ENCODE measurements around the gene WDR70.
"Not testable (repeated sequence)": the region's sequence is repeated elsewhere in the genome, so short reads cannot be mapped to it uniquely, and the experiment has no call there.

Gene WDR70

DNA sequence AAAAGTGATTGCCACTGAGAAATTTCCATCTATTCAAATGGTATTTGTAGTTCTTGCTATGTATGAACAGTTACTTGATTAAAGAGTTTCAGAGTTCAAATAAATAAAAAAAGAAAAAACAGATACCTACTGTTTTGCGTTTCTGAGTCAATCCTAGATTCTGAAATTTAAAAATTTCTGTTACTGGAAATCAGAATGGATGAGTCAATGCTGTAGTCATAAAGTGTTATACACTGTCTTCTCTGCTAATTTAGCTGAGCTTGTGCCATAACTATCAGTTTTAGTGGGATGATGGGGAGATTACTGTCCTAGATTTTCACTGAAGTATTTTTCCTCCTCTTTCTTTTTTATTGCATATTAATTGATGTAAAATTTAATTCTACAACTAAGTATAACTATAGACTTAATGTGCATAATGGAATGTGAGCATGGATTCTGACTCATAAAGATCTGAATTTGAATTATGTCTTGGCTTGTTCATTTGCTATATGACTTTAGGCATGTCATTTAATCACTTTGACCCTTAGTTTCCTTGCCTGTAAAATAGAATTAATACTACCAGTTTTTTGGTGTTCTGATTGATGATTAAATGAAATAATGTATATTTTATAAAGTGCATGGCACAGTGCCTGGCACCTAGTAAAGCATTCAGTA is 75.4 kb downstream of the WDR70 start:
- DNase-seq = not testable (repeated sequence)

DNA sequence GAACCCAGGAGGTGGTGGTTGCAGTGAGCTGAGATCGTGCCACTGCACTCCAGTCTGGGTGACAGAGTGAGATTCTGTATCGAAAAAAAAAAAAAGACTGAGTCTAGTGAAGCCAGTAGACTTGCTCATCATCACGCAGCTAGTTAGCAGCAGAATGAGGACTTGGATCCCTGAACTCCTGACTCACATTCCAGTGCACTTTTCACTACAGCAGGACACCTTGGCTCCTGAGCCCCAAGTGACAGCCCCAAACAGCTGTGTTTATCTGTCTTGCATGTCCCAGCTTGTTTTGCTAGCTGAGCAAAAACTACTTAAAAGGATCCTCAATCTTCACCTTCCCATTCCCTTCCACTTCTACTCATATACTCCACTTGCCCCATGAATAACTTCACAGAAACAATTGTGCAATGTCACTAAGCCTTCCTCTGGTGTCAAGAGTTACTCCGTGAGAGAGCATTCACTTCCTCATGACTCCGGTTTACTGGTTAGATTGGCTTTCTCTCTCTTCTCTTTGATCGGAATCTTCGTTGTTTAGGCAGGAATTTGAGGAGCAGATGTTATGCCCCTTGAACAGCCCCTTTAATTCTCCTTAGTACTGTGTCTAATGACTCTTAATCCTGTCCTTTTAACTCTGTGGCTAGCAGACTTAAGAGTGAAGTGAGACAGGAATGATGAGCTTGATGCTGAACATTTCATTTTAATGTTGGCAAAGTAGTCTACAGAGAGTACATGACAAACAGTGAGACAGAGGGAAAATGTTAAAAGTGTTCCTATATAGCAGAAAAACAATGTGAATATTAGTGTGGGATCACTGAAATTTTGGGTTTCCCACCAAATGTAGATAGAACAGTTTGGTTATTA is 84.3 kb downstream of the WDR70 start:
- DNase-seq = not testable (repeated sequence)

DNA sequence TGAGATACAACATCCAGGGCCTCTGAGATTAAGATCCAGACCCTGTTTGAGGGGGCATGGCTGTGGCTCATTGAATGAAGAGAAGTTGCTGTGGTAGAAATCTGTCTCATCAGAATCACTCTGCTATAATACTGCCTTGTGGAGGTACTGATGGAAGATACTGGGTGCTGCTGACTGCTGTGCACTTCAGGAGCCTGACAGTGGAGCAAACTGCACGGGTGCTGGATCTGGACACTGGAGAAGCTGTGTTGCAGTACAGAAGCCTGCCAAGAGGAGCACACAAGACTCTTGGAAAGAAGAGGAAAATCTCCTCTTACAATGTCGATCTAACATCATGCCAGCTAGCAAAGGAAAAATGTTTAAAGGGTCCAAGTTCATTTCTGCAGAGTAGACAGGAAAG is 85.5 kb downstream of the WDR70 start:
- peak; percentile 2 for DNase-seq

DNA sequence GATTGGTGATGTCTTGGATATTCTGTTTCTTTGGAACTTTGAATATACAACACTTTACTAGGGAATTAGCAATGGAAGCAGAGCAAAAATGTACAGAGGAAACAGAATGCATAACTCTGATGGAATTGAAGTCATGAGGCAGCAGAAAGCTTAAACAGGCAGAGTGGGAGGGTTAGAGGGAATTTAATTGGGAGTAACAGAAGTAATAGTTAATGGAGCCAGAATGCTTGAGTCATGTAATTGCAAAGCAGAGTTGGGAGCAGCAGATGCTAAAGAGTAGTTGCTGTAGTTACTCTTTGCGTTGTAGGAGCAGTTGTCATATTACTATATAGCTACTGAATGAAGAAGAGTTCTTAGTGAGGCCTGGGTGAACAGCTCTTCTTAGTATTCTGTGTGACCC is 90.3 kb downstream of the WDR70 start:
- DNase-seq = not testable (repeated sequence)

DNA sequence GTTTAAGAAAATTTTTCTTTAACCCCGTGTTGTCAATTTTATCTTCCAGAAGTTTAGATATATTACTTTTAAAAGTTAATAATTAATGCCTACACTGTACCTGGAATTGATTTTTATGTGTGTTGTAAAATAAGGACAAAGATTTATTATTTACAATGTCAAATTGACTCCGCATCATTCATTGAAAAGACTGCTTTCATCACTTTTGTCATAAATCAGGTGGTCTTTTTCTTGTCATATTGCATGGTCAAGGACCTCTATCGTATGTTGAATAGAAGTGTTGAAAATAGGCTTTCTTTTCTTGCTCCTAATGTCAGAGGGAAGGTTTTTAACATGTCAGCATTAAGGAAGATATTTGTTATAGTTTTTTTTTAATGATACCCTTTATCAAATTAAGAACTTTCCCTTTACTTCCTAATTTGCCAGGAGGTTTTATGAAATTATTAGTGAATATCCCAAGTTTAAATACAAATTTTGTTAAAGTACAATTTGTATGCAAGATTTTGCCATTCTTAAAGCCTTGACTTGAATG is 92.6 kb downstream of the WDR70 start:
- DNase-seq = no peak

DNA sequence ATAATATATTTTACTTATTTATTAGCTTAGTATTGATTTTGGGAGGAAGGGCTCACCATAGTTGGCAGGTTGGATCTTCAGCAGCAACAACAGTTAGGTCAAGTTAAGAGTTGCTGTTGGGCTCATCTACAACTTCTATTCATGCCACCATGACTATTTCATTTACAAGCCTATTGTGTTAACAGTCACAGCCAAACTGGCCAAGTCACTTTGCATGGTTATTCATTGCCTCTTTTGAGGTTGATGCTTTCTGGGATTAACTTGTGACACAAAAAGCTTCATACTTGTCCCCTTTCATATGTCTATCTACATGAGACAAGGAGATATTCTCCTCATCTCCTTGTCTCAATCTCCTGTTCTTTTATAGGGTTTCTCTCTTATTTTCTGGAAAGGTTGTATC is 98.3 kb downstream of the WDR70 start:
- DNase-seq = no peak

DNA sequence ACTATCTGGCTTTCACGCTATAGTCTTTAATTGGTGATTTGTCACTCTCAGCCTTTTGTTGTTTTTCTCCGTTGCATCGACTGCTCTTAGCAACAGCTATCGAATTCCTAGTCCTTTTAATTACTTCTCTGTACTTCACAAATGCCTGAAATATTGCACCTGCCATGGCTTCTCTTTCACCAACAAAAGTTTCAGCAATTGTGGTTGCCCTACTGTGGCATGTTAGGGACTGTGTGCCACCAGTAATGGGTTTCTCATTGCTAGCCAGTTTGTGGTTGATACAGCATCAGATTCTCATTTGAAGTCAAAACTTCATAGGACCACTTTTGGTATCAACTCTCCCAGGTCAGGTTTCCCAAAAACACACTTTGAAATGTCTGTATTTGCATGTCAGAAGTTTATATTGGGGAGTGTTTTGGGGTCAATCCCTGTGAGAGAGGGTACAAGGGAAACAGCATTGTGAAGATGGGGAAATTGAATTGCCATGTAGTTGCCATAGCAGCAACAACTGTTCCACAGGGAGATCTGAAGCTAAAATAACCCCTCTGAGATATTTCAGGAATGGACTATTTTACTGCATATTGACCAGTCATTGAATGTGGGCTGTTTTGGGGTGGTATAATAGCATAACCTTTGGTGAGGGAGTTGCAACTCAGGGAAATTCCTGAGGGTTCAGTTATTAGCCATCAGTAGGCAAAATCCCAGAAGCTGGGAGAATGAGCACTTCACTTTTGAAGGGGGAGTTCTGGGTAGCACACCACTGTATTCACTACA is 99.2 kb downstream of the WDR70 start:
- DNase-seq = no peak

DNA sequence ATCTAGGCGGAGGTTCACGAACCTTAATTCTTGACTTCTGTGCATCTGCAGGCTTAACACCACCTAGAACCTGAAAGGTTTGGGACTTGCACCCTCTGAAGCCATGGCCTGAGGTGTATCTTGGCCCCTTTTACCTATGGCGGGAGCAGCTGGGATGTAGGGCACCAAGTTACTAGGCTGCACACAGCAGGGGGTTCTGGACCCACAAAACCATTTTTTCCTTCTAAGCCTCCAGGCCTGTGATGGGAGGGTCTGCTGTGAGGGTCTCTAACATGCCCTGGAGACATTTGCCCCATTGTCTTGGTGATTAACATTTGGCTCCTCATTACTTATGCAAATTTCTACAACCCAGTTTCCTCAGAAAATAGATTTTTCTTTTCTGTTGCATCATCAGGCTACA is 102.3 kb downstream of the WDR70 start:
- not testable (repeated sequence) for DNase-seq

DNA sequence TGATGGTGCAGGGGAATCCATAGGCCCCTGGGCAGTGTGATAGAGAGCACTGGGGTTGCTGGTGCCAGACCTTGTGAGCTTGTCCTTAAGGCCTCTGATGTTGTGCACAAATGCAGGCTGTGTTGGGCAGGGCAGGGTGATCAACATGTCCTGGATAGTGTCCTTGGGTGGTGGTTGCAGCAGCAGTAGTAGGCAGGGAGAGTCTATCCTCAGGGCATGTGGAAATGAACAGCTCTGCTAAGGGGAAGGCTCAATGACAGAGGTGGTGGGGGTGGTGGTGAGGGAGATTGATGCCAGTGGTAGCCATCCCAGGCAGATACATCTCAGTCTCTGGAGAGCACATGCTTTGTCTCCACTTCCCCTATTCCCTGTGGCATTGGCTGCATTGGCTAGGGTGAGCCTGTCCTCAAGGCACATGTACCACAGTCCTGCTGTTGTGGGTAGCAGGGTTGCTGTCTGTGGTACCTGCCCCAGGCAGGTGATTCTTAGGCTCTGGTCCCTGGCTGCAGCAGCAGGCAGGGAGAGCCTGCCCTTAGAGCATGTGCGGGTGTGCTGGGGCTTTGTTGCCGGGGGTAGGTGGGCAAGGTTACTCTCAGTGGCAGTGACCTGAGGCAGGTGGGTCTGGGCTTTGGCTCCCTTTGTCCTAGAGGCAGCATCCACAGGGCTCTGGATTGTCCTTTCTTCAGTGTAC is 111.1 kb downstream of the WDR70 start:
- DNase-seq = no peak

DNA sequence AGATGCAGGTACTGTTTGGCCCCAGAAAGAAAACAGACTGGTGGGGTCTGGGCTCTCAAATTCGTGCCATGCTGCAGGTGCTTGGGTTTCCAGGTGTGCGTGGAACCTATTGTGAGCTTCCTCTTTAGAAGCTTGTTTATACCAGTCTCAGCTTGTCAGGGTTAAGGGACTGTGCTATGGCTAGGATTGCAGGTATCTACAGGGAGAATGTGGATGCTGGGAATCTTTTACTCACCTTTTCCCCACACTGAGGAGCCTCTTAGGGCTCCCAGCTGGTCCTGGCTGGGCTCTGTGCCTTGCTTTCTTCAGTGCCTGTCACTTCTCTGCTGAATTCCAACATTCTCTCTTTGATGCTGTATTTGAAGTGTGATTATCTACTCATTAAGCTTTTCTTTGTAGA is 111.8 kb downstream of the WDR70 start:
- no peak for DNase-seq

DNA sequence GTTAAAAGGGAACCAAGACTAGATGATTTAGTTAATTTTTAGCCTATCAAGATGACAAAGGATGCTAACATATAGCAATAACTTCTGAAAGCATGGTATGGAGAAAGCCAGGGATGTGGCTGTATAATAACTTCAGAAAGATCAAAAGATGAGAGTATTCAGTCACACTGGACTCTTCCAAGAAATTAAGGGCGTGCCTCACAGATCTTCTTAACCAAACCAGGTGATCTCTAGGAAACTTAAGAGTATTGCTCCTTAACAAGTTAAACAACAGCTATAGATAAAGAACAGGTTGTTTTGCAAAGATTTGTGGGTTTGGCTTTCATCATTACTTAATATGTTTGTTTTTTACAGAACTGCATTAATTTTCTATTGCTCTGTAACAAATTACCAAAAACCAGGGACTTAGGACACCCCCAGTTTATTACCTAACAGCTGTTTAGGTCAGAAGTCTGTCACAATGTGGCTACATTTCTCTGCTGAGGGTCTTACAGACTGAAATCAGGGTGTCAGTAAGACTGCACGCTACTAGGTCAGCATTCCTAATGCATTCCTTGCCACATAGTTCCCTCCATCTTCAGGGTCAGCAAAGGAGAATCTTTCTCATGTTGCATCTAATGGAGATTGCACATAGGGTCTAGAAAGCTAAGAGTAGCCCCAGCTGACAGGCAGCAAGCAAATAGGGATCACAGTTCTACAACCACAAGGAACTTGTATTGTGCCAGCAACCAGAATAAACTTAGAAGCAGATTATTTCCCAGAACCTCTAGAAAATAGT is 113.8 kb downstream of the WDR70 start:
- DNase-seq = no peak

DNA sequence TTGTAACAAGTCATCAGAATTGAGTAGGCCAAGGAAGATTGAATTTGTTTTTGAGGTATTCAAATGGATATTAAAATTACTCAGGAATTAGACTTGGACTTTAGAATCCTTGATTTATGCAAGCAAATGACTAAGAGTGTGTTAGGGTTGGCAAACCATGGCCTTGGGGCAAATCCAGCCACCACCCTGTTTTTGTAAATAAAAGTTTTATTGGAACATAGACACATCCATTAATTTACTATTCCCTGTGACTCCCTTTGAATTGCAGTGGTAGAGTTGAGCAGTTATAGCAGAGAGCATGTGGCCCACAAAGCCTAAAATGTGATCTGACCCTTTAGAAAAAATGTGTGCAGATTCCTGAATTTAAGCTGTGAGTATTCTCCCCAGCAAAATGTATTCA is 115.6 kb downstream of the WDR70 start:
- DNase-seq = no peak

DNA sequence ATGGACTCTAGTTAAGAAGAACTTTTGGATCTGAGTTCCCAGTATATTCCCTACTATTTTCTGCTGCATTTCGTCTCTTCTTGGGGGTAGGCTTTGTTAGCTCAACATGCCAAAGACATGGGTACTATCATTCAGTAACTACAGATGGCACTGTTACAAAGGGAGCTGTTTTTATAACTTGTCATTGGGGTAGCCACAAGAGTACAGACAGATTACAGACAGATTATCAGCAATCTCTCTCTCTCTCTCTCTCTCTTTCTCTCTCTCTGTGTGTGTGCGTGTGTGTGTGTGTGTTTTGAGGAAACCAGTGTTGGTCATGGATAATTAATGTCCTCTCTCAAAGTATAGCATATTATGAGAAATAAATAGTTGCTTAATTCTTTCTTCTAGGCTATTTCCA is 116.1 kb downstream of the WDR70 start:
- peak; percentile 8 for DNase-seq

DNA sequence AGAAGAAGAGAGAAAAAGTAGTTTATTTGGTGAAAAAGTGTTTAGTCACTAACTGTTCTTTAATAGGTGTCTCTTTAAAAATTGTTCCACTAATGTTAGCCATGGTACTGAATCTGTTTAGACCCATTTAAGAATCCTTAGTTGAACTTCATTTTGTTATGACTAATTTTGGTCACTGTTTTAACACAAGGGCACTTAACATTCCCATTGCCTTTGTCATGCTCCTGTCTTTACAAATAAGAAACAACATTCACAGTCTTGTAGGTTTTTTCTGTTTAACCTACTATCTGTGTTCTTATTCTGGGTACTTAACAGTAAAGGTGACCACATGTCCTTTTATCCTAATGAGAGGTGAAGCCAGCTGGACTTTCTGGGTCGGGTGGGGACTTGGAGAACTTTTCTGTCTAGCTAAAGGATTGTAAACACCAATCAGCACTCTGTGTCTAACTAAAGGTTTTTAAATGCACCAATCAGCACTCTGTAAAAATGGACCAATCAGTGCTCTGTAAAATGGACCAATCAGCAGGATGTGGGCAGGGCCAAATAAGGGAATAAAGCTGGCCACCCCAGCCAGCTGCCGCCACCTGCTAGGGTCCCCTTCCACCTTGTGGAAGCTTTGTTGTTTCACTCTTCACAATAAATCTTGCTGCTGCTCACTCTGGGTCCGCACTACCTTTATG is 116.7 kb downstream of the WDR70 start:
- peak; percentile 6 for DNase-seq

DNA sequence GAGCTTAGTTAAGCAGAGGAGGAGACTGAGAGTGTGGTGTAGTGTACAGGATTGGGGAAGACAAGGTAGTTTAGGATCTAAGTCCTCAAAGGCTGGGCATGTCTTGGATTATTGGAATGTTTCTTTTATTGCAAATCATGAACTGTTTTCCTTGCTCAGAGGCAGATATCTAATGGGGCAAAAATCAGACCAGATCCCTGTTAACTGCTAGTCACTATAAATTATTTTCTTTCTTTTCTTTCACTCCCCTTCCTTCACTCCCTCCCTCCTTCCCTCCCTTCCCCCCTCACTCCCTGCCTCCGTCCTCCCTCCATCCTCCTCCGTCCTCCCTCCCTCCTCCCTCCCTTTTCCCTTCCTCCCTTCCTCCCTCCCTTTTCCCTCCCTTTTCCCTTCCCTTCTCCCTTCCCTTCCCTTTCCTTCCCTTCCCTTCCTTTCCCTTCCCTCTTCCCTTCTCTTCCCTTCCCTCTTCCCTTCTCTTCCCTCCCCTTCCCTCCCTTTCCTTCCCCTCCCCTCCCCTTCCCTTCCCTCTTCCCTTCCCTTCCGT is 117.9 kb downstream of the WDR70 start:
- no peak for DNase-seq

DNA sequence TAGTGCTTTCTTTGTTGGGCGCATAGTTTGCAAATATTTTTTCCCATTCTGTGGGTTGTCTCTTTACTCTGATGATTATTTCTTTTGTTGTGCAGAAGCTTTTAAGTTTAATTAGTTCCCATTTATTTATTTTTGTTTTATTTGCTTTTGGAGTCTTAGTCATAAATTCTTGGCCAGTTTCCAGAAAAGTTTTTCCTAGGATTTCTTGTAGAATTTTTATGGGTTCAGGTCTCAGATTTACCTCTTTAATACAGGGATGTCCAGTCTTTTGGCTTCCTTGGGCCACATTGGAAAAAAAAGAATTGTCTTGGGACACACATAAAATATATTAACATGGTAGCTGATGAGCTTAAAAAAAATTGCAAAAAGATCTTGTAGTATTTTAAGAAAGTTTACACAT is 122.0 kb downstream of the WDR70 start:
- DNase-seq = peak; percentile 2

DNA sequence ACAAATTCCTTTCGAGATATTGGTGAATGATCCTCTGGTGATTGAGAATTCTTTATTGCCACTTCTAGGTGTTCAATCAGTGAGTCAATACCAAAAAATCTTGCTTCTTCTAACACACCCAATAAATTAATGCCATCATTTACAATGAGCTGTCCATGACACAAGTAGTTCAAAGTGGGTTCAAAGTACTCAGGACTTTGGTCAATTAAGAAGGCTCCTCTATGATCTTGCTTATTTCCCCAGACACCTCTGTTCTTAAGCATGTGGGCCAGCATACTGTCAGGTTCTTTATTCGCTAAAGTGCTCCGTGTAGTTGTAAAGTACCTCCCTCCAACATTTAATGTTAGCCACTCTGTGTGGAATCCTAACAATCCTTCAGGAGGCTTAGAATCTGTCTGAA is 127.1 kb downstream of the WDR70 start:
- DNase-seq = no peak

DNA sequence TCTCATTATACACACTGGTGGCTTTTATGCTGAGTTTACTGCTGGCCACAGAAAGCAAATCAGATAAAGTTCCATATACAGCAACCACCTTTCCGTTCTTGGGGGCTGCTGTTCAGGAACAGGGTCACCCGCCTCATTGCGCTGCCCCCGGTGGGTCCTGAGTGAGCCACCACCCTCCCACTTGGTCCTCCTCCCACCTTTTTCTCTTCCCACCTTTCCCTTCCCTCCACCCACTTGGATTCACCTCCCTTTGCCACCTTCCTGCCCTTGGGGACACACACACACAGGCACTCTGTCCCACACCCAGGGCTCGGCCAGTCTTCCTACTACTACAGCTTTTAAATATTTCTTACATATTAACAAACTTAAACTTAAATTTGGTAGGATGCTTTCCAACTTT is 127.6 kb downstream of the WDR70 start:
- no peak for DNase-seq

DNA sequence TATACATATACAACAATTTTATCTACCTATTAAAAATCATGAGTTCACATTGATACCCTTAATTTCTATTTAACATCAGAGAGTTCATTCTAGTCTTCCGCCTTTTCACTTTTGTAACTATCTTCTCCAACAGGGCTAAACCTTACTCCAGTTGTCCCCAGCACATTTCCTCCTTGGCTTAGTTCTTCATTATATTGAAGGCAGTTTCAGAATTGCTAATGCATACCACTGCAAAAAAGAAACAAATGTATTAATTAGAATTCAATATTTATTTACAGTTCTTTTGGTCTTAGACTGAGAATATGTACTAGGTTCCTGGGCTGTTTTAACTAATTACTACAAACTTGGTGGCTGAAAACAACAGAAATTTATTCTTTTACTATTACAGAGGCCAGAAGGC is 132.5 kb downstream of the WDR70 start:
- no peak for DNase-seq

DNA sequence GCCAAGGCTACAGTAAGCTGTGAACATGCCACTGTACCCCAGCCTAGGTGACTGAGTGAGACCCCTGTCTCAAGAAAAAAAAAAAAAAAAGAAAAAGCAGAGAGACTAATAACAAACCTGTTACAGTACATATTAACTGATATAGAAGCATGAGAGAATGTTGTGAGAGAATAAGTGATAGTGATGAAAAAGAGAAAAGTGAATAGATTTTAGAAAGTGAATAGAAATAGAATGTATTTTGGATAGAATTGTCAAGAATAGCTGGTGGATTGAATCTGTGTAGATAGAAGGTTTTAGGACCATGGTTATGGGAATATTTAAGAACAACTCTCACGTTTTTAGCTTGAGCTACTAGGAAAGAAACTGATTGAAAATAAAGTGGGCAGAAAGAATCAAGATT is 135.8 kb downstream of the WDR70 start:
- DNase-seq = no peak

DNA sequence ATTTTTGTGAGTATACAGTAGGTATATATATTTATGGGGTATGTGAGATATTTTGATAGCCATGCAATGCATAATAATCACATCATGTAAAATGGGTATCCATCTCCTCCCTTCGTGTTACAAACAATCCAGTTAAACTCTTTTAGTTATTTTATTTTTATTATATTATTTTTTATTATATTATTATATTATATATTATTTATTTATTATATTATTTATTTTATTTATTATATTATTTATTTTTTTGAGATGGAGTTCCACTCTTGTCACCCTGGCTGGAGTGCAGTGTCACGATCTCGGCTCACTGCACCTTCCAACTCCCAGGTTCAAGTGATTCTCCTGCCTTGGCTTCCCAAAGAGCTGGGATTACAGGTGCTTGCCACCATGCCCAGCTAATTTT is 138.6 kb downstream of the WDR70 start:
- no peak for DNase-seq

Data from DMS53 (cell line).